GM23248 (cell line): ENCODE measurements around the gene SERPINB1.

Experiments used
- EZH2 ChIP-seq: fragments of 200-600 bp; sonication (generic); IDR thresholded peaks from 2 replicates; pipeline ENCODE4 v1.6.1; 2018; ENCODE audit warnings: antibody characterized with exemption, mild to moderate bottlenecking; ENCODE audit not compliant: insufficient read depth, poor library complexity, severe bottlenecking
- EZH2phosphoT487 ChIP-seq: fragments of 200-600 bp; sonication (generic); IDR thresholded peaks from 2 replicates; pipeline ENCODE4 v1.6.1; 2018; ENCODE audit warnings: antibody characterized with exemption, moderate library complexity, mild to moderate bottlenecking, low read depth; ENCODE audit not compliant: insufficient read depth

- no peak for TF ChIP-seq EZH2
- TF ChIP-seq EZH2phosphoT487: no peak
Observed at GRCh38 chr6:2821554-2821953, 20.1 kb downstream of the SERPINB1 start.
